Heart left ventricle (tissue), 13 donors: ENCODE data around the gene TMOD4.

Source experiments
- POLR2A ChIP-seq, 2 donors: fragments of 450-650 bp; IDR thresholded peaks; one replicate each; pipeline ENCODE4 v1.6.1; 2017; ENCODE audit warnings: antibody characterized with exemption in 2 of 2, mild to moderate bottlenecking in 2 of 2, moderate library complexity in 2 of 2
- TF ChIP-seq, protein P1 (sequence below), 12 donors: fragments of 200-600 bp; sonication (generic) in 4 of 12; IDR thresholded peaks; one replicate each; pipeline versions ENCODE4 v1.5.0 to v1.8.0; 2018 to 2022; ENCODE audit warnings: antibody characterized with exemption in 12 of 12, mild to moderate bottlenecking in 5 of 12
- donor health status: ischemic (EF 13 %, LVEDD 7.1; RV severe dilation, severe dysfunction).
- donor health status: DM: no; HTN: yes; CAD: no.
- donor health status: DM: no; HTN: no; CAD: no.
- donor health status: ischemic (EF 25% LVEDD 6.9; RV normal size, moderate dysfunction).
- donor health status: ischemic (EF 25% LVEDD 5.7; RV mildly dilated, moderate dysfunction).
- donor health status: ischemic (EF 35%, LVEDD 5.7; RV mildly dilated, moderate dysfunction).
- donor health status: nonischemic (EF 11% LVEDD 7.7; RV severe dilation, severe dysfunction).
- donor health status: DM: yes; HTN: yes; CAD: no.
- donor health status: PGD.
- donor health status: ischemic (EF 29% LVEDD 5.4; RV normal size, mild dysfunction).
- donor health status: nonischemic (EF 23%, LVEDD 6.1; RV moderate dilation, normal function).

- TF ChIP-seq, protein P1, sequence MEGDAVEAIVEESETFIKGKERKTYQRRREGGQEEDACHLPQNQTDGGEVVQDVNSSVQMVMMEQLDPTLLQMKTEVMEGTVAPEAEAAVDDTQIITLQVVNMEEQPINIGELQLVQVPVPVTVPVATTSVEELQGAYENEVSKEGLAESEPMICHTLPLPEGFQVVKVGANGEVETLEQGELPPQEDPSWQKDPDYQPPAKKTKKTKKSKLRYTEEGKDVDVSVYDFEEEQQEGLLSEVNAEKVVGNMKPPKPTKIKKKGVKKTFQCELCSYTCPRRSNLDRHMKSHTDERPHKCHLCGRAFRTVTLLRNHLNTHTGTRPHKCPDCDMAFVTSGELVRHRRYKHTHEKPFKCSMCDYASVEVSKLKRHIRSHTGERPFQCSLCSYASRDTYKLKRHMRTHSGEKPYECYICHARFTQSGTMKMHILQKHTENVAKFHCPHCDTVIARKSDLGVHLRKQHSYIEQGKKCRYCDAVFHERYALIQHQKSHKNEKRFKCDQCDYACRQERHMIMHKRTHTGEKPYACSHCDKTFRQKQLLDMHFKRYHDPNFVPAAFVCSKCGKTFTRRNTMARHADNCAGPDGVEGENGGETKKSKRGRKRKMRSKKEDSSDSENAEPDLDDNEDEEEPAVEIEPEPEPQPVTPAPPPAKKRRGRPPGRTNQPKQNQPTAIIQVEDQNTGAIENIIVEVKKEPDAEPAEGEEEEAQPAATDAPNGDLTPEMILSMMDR (IDR thresholded peaks at IDR 0.05): no peak
- no peak for TF ChIP-seq POLR2A (IDR thresholded peaks at IDR 0.05)
These were observed 9.2 kb downstream of the TMOD4 start for GRCh38 chr1:151166505-151166956.
